KMS-11 (cell line): ENCODE results near the gene VWA3B.

Experiments
- H2AFZ ChIP-seq: fragments of 200-600 bp; sonication (generic); 2 replicates; pipeline ENCODE4 v1.6.1; 2016; ENCODE audit warnings: antibody characterized with exemption, mixed run types, low read depth
- H3K27ac ChIP-seq: fragments of 200-600 bp; sonication (generic); 2 replicates; pipeline ENCODE4 v1.6.1; 2016; ENCODE audit warnings: mild to moderate bottlenecking, mixed run types
- H3K27me3 ChIP-seq: fragments of 200-600 bp; sonication (generic); 2 replicates; pipeline ENCODE4 v1.6.1; 2017; ENCODE audit warnings: mild to moderate bottlenecking, low read depth, mixed run types, moderate library complexity; ENCODE audit not compliant: insufficient read depth
- H3K36me3 ChIP-seq: fragments of 200-600 bp; sonication (generic); 2 replicates; pipeline ENCODE4 v1.6.1; 2017; ENCODE audit warnings: mild to moderate bottlenecking, mixed run types; ENCODE audit not compliant: insufficient read depth
- H3K4me1 ChIP-seq: fragments of 200-600 bp; sonication (generic); 2 replicates; pipeline ENCODE4 v1.6.1; 2016; ENCODE audit warnings: mild to moderate bottlenecking, low read depth, mixed run types; ENCODE audit not compliant: poor library complexity, severe bottlenecking
- H3K4me2 ChIP-seq: fragments of 200-600 bp; sonication (generic); 2 replicates; pipeline ENCODE4 v1.7.0; 2016; ENCODE audit warnings: mild to moderate bottlenecking, mixed run types
- H3K4me3 ChIP-seq: fragments of 200-600 bp; sonication (generic); IDR thresholded peaks from 2 replicates; pipeline ENCODE4 v1.6.1; 2017; ENCODE audit warnings: low read depth, low read length, mixed read lengths; ENCODE audit not compliant: insufficient read depth
- H3K79me2 ChIP-seq: fragments of 200-600 bp; sonication (generic); 2 replicates; pipeline ENCODE4 v1.6.1; 2016; ENCODE audit warnings: low read depth, mixed run types; ENCODE audit not compliant: insufficient read depth
- H3K9ac ChIP-seq: fragments of 200-600 bp; sonication (generic); 2 replicates; pipeline ENCODE4 v1.6.1; 2016; ENCODE audit warnings: mild to moderate bottlenecking, mixed run types
- H4K20me1 ChIP-seq: fragments of 200-600 bp; sonication (generic); 2 replicates; pipeline ENCODE4 v1.6.1; 2016; ENCODE audit warnings: mild to moderate bottlenecking, mixed run types; ENCODE audit not compliant: insufficient read depth
- CTCF ChIP-seq: fragments of 200-600 bp; sonication (generic); conservative IDR thresholded peaks from 2 replicates; pipeline ENCODE4 v1.6.1; 2017; ENCODE audit warnings: low read depth, mild to moderate bottlenecking, antibody characterized with exemption, low read length, moderate library complexity, mixed read lengths

VWA3B gene

GRCh38 chr2:98086491-98087446 lies at the start of gene VWA3B:
Gene VWA3B (plus strand): TSS chr2:98087167. CDS start chr2:98093093, 5,926 bp downstream.
- Histone ChIP-seq H3K9ac (peak within 1 kb of the TSS; percentile 55; the same call in 1 of the 2 replicates), H4K20me1 (no peaks in the 10 kb centered on the region), H3K79me2 (no peaks in the 10 kb centered on the region), H3K4me2 (peak within 1 kb of the TSS; percentile 66), H3K27me3 (no peaks in the 10 kb centered on the region), H3K36me3 (no peaks in the 10 kb centered on the region), H2AFZ (peak within 1 kb of the TSS; percentile 84), H3K4me1 (peaks cover 16% of the 10 kb centered on the region), H3K4me3 (peak within 1 kb of the TSS; percentile 91), H3K27ac (0 out of 2 replicates have a peak within 1 kb of the TSS, but pooled peaks have one; percentile 12)
- TF ChIP-seq CTCF = no peak

GRCh38 chr2:98037206-98037605 lies 49.8 kb upstream of the VWA3B start:
- H4K20me1 ChIP-seq = no peaks in the 10 kb centered on the region
- no peak overlapping the region for H3K4me2 ChIP-seq
- H3K36me3 ChIP-seq = no peaks in the 10 kb centered on the region
- H3K27me3 ChIP-seq = no peaks in the 10 kb centered on the region
- H2AFZ ChIP-seq = no peak overlapping the region
- H3K4me1 ChIP-seq = no peaks in the 10 kb centered on the region
- no peak overlapping the region for H3K27ac ChIP-seq
- H3K9ac ChIP-seq = no peak overlapping the region
- H3K4me3 ChIP-seq = no peak overlapping the region
- no peaks in the 10 kb centered on the region for H3K79me2 ChIP-seq
- TF ChIP-seq CTCF = no peak

- no peaks in the 10 kb centered on the region for H3K27me3 ChIP-seq
- H3K4me2 ChIP-seq = no peak overlapping the region
- H4K20me1 ChIP-seq = no peaks in the 10 kb centered on the region
- no peaks in the 10 kb centered on the region for H3K79me2 ChIP-seq
- H3K9ac ChIP-seq = no peak overlapping the region
- H2AFZ ChIP-seq = no peak overlapping the region
- no peaks in the 10 kb centered on the region for H3K36me3 ChIP-seq
- H3K27ac ChIP-seq = no peak overlapping the region
- H3K4me3 ChIP-seq = no peak overlapping the region
- H3K4me1 ChIP-seq = no peaks in the 10 kb centered on the region
- TF ChIP-seq CTCF = no peak
Measured at GRCh38 chr2:98037666-98038336, 49.2 kb upstream of the VWA3B start.

- H3K4me2 ChIP-seq = no peak overlapping the region
- no peaks in the 10 kb centered on the region for H3K79me2 ChIP-seq
- H3K9ac ChIP-seq = no peak overlapping the region
- H3K27ac ChIP-seq = no peak overlapping the region
- H3K27me3 ChIP-seq = no peaks in the 10 kb centered on the region
- no peak overlapping the region for H2AFZ ChIP-seq
- H3K4me1 ChIP-seq = no peaks in the 10 kb centered on the region
- TF ChIP-seq CTCF = no peak
- H4K20me1 ChIP-seq = no peaks in the 10 kb centered on the region
- no peaks in the 10 kb centered on the region for H3K36me3 ChIP-seq
- H3K4me3 ChIP-seq = no peak overlapping the region
Measured at GRCh38 chr2:98039085-98039756, 47.7 kb upstream of the VWA3B start.
